HPDE6-E6E7 (cell line): ENCODE measurements around the gene RHOA.

Experiments used
- DNase-seq: peaks from one replicate; pipeline ENCODE4 v3.0.0; 2011; ENCODE audit warnings: missing footprints; ENCODE audit errors: extremely low spot score

RHOA gene

GRCh38 chr3:49411968-49412631, at the start of gene RHOA, which contains the start of gene TCTA:
Gene RHOA (minus strand): TSS chr3:49411976. CDS start chr3:49375589, 36,387 bp downstream.
Gene TCTA (plus strand): TSS chr3:49412423. CDS start chr3:49412427, 4 bp downstream.
- peak; percentile 70 for DNase-seq

GRCh38 chr3:49460956-49461355, 49.2 kb upstream of the RHOA start:
- no peak for DNase-seq

GRCh38 chr3:49460188-49460890, 48.6 kb upstream of the RHOA start:
- DNase-seq, result no peak

- no peak for DNase-seq
Measured at GRCh38 chr3:49456466-49456865, 44.7 kb upstream of the RHOA start.

- DNase-seq, result no peak
Measured at GRCh38 chr3:49454898-49455681, 43.3 kb upstream of the RHOA start.

GRCh38 chr3:49454458-49454857, 42.7 kb upstream of the RHOA start:
- DNase-seq, result no peak

- no peak for DNase-seq
Measured at GRCh38 chr3:49453621-49454020, 41.8 kb upstream of the RHOA start.

- DNase-seq, result no peak
Measured at GRCh38 chr3:49445391-49445790, 33.6 kb upstream of the RHOA start.

- no peak for DNase-seq
Measured at GRCh38 chr3:49434731-49435130, 23.0 kb upstream of the RHOA start.

- no peak for DNase-seq
Measured at GRCh38 chr3:49428752-49429080, 16.9 kb upstream of the RHOA start.

GRCh38 chr3:49427586-49427985, 15.8 kb upstream of the RHOA start:
- no peak for DNase-seq

GRCh38 chr3:49424816-49425215, 13.0 kb upstream of the RHOA start:
- DNase-seq, result no peak

- DNase-seq, result no peak
Measured at GRCh38 chr3:49422379-49423248, 10.8 kb upstream of the RHOA start, which contains the start of gene AMT. Gene AMT (minus strand): TSS chr3:49422473. CDS start chr3:49422450, 23 bp downstream.

GRCh38 chr3:49421890-49422378, 10.2 kb upstream of the RHOA start:
- DNase-seq, result no peak

- no peak for DNase-seq
Measured at GRCh38 chr3:49417516-49418120, 5.8 kb upstream of the RHOA start.

GRCh38 chr3:49416867-49417266, 5.1 kb upstream of the RHOA start:
- no peak for DNase-seq

- DNase-seq, result no peak
Measured at GRCh38 chr3:49415931-49416601, 4.3 kb upstream of the RHOA start.

GRCh38 chr3:49414753-49415152, 3.0 kb upstream of the RHOA start:
- no peak for DNase-seq

- DNase-seq, result no peak
Measured at GRCh38 chr3:49413338-49413734, 1.6 kb upstream of the RHOA start.

GRCh38 chr3:49412632-49413337, 1.0 kb upstream of the RHOA start:
- no peak for DNase-seq
